Thoracic aorta (tissue), 2 donors: ENCODE results near the gene UNC119B. TPM values are rescaled to one million over a fixed set of nuclear protein-coding genes. Genes with fewer than 3 reads are reported as not detected.
A peak's percentile ranks its signal among the peaks of the same experiment; 100 is the strongest.

ENCODE experiments used
- ATAC-seq: fragments of 150-250 bp; one replicate; pipeline ENCODE4 v1.8.0; 2017; ENCODE audit warnings: low read depth; ENCODE audit not compliant: insufficient number of reproducible peaks, low FRiP score
- DNase-seq: peaks from one replicate; pipeline ENCODE4 v3.0.0-alpha.2; 2020; ENCODE audit warnings: low spot score
- H3K27ac ChIP-seq, 2 donors: fragments of 200-600 bp; sonication (generic); 1 replicate in 1 of 2; 2 replicates in 1 of 2; pipeline ENCODE4 v1.5.1; 2016; ENCODE audit warnings: mild to moderate bottlenecking in 2 of 2, moderate library complexity in 2 of 2
- H3K27me3 ChIP-seq: fragments of 200-600 bp; sonication (generic); replicated peaks from 2 replicates; pipeline ENCODE4 v1.6.0; 2016; ENCODE audit warnings: mild to moderate bottlenecking; ENCODE audit not compliant: insufficient read depth
- H3K36me3 ChIP-seq: fragments of 200-600 bp; sonication (generic); one replicate; pipeline ENCODE4 v1.5.1; 2016
- H3K4me1 ChIP-seq, 2 donors: fragments of 200-600 bp; sonication (generic); 1 replicate in 1 of 2; 2 replicates in 1 of 2; pipeline versions ENCODE4 v1.5.1 to v1.6.0; 2016; ENCODE audit warnings: low read depth in 2 of 2, mild to moderate bottlenecking in 1 of 2; ENCODE audit not compliant: control insufficient read depth in 1 of 2
- H3K4me3 ChIP-seq: fragments of 200-600 bp; sonication (generic); 2 replicates; pipeline ENCODE4 v1.5.1; 2016; ENCODE audit warnings: mild to moderate bottlenecking
- H3K9me3 ChIP-seq: fragments of 200-600 bp; sonication (generic); 2 replicates; pipeline ENCODE4 v1.5.1; 2016
- CTCF ChIP-seq: fragments of 200-600 bp; sonication (generic); IDR thresholded peaks from one replicate; pipeline ENCODE4 v1.5.1; 2019; ENCODE audit warnings: antibody characterized with exemption
- total RNA-seq, 2 donors: library from RNA; depleted of rRNA; stranded (reverse); fragments of >200 nt; gene quantifications; one replicate each; pipeline versions ENCODE4 v1.1.0 to v1.2.3, GENCODE V29; 2016

Gene UNC119B
- total RNA-seq, 2 donors from 2014 or later = 26.0 to 26.8 TPM

GRCh38 chr12:120710805-120711296, 593 bp downstream of the UNC119B start:
- H3K4me3 ChIP-seq = peak overlapping the region; percentile 96
- peak overlapping the region; percentile 55 to 82 for H3K27ac ChIP-seq
- TF ChIP-seq CTCF = no peak
- ATAC-seq (no peak), DNase-seq (no peak)
- no peaks in the 10 kb centered on the region for H3K27me3 ChIP-seq
- peaks cover 9 to 22% of the 10 kb centered on the region in 2 donors for H3K4me1 ChIP-seq
- H3K9me3 ChIP-seq = no peaks in the 10 kb centered on the region
- H3K36me3 ChIP-seq = peaks cover 5% of the 10 kb centered on the region

- H3K4me3 ChIP-seq = peak overlapping the region; percentile 96
- DNase-seq (no peak), ATAC-seq (no peak)
- no peaks in the 10 kb centered on the region for H3K9me3 ChIP-seq
- no peak for TF ChIP-seq CTCF
- peaks cover 9 to 22% of the 10 kb centered on the region in 2 donors for H3K4me1 ChIP-seq
- peaks cover 8% of the 10 kb centered on the region for H3K36me3 ChIP-seq
- no peaks in the 10 kb centered on the region for H3K27me3 ChIP-seq
- H3K27ac ChIP-seq = peak overlapping the region; percentile 55 to 82
Measured at GRCh38 chr12:120711411-120711810, 1.2 kb downstream of the UNC119B start.

GRCh38 chr12:120712610-120713009, 2.4 kb downstream of the UNC119B start:
- Histone ChIP-seq H3K36me3 (peaks cover 19% of the 10 kb centered on the region), H3K4me3 (no peak overlapping the region), H3K9me3 (no peaks in the 10 kb centered on the region), H3K27ac (no peak overlapping the region), H3K27me3 (no peaks in the 10 kb centered on the region), H3K4me1 (peaks cover 9 to 22% of the 10 kb centered on the region in 2 donors)
- TF ChIP-seq CTCF = no peak
- DNase-seq (no peak), ATAC-seq (no peak)

GRCh38 chr12:120713861-120714482, 3.7 kb downstream of the UNC119B start:
- Histone ChIP-seq H3K36me3 (peaks cover 27% of the 10 kb centered on the region), H3K4me3 (no peak overlapping the region), H3K4me1 (peaks cover 9 to 22% of the 10 kb centered on the region in 2 donors), H3K27ac (no peak overlapping the region), H3K9me3 (no peaks in the 10 kb centered on the region), H3K27me3 (no peaks in the 10 kb centered on the region)
- no peak for ATAC-seq
- peak; percentile 56 for DNase-seq
- peak; percentile 77 for TF ChIP-seq CTCF

GRCh38 chr12:120718055-120718454, 7.8 kb downstream of the UNC119B start:
- H3K27ac ChIP-seq = no peak overlapping the region
- no peaks in the 10 kb centered on the region for H3K9me3 ChIP-seq
- no peaks in the 10 kb centered on the region for H3K27me3 ChIP-seq
- no peak for DNase-seq
- no peaks in the 10 kb centered on the region for H3K4me1 ChIP-seq
- no peak for ATAC-seq
- H3K4me3 ChIP-seq = no peak overlapping the region
- TF ChIP-seq CTCF = no peak
- peaks cover 51% of the 10 kb centered on the region for H3K36me3 ChIP-seq
